HG02678 (cell line): ENCODE measurements around the gene RIIAD1.

Experiments used
- ATAC-seq: cut with Tn5 transposase; IDR thresholded peaks from one replicate; pipeline ENCODE4 v1.9.1; 2021; ENCODE audit warnings: mild to moderate bottlenecking, moderate library complexity; ENCODE audit not compliant: unreplicated experiment

RIIAD1 gene

GRCh38 chr1:151710187-151710840 lies 11.0 kb upstream of the RIIAD1 start:
- ATAC-seq = no peak

DNA sequence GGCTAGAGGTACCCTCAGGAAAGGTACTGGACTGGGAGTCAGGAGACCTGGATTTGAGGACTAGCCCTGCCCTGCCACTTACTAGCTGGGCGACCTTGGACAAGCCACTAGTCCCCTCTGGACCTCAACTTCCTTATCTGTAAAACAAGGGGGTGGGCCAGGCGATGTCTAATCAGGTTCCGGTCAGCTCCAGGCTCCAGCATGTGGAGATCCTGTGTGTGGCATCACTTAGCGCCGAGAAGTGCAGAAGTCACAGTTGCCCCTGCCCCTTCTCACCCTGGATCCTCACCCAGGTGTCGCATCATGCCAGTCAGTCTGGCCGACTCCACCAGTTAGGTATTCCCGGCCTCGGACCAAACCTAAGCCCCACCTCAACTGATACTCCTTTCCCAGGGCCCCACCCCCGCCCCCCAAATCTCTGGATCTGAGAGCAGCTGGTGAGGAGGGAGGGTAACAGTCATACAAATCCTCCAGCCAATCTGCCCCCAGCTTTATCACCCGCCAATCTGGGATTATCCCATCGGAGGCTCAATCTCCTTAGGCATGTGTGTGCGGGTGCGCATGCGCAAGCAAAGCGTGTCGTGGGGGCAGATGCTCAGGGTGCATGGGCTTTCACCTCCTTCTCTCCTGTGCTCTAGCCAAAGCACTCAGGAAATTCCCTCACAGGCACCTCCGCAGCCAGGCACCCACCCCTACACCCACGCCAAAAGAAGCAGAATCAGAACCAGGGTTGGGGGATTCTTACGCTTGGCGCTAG lies 10.1 kb upstream of the RIIAD1 start:
- ATAC-seq = no peak

DNA sequence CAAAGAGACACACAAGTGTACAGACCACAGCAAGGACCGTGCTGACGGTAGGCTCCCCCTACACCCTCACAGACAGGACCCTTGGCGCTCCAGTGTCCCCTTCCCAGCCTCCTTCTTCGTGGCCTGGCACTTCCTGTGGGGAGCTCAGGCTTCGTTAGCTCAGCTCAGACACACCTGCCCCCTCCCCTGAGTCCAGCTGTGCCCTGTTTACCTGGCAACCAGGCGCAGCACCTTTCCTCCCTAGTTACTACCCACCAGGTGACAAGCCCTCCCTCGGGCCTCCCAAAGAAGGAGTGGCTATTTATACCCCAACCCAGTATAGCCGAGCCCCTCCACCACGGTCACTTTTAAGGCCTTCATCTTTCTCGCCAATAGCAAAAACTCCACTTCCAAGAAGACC lies 9.4 kb upstream of the RIIAD1 start:
- ATAC-seq = no peak

GRCh38 chr1:151713044-151713443 lies 8.3 kb upstream of the RIIAD1 start:
- no peak for ATAC-seq

DNA sequence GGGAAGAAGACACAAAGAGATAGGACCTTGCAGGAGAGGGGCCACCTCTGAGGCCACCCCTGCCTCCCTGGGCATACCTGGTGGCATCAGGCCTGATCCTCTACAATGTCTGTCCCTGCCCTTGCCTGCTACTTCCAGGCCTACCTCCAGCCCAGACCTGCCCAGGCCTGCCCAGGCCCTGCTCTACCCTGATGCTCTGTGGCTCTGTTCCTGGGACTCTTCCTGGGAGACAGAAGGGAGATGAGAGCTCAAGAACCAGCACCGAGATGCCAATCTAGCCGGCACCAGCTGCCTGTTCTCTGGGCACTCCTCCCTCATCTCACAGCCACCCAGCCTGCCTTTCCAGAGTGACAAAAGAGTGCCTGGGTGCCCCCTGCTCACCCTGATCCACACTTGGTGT lies 7.4 kb upstream of the RIIAD1 start:
- ATAC-seq = no peak

DNA sequence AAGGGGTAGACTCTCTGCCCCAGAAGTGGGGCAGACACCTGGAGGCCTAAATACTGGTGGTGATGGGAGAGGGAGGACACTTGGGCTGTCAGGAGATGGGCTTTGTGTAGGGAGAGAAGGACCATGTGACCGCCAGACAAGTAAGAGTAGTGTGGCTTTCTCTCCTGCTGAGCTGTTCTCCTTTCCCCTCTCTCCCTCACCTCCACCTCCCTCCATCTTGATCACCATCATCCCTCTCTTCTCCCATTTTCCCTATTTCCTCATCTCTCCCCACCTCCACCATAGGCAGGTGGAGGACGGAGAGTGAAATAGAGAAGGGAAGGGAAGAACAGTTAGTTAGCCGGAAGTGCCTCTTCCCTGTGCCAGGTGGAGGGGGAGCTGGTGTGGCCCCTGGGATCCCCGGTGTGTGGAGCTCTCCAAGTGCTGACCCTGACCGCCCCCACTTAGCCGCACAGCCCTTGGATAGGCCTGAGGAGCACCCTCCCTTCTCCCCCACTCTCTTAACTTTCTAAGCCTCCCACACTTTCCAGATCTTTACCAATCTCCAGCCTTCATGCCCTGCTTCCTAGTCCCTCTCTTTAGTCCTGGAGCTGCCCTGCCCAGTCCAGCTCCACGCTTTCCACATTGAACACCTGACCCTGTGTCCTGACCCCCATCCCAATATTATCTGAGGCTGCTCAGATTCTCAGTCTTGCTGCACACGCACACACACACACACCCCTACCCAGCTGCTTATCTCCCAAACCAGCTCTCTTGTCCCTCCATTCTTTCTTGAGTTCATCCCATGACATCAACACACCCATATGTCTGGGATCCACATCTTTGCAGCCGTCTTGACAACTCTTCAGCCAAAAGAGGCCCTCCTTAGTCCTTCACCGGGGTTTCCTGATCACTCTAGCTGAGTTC lies 6.2 kb upstream of the RIIAD1 start:
- ATAC-seq = no peak

GRCh38 chr1:151715726-151716404 lies 5.5 kb upstream of the RIIAD1 start:
- ATAC-seq = no peak

DNA sequence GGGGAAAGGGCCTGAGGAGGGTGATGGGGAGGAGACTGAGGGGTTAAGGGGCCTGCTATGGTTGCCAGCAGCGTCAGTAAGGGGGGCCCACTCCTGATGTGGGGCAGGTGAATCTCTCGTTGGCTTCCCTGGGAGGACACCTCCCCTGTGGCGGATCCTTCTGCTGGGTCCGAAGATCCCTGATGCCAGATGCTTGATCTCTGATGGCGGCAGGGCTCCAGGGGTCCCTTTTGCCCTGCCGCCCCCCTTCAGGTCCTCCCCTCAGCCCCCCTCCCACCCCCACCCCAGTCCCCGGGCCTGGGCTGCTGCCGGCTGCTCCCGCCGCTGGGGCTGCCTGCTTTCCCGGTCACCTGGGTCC lies 4.9 kb upstream of the RIIAD1 start:
- ATAC-seq = no peak

- no peak for ATAC-seq
These were observed 4.3 kb upstream of the RIIAD1 start, which contains the start of gene CELF3 for GRCh38 chr1:151716771-151717631. TSS of gene CELF3 (minus strand) at chr1:151716803. CDS start at chr1:151716020, 783 bp downstream.

- ATAC-seq = no peak
These were observed 3.3 kb upstream of the RIIAD1 start for GRCh38 chr1:151718011-151718431.

DNA sequence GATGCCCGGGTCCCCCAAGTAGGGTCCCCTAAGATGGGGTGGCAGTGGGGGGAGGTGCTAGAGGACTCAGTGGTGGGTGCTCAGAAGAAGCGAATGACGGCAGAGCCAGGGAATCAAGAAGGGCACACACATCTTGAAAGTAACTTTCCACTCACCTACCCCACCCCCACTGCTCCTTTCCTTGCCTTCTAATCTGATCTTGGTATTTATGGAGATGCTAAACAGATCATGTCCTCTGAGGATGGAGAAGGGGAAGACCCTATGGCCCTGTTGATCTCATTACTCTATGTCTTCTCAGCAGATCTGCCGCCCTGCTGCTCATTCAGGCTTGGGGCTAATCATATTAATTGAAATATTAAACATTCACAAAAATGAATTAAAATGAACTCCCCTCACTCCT lies 2.7 kb upstream of the RIIAD1 start:
- ATAC-seq = no peak

- no peak for ATAC-seq
These were observed 1.2 kb upstream of the RIIAD1 start for GRCh38 chr1:151720125-151720524.

DNA sequence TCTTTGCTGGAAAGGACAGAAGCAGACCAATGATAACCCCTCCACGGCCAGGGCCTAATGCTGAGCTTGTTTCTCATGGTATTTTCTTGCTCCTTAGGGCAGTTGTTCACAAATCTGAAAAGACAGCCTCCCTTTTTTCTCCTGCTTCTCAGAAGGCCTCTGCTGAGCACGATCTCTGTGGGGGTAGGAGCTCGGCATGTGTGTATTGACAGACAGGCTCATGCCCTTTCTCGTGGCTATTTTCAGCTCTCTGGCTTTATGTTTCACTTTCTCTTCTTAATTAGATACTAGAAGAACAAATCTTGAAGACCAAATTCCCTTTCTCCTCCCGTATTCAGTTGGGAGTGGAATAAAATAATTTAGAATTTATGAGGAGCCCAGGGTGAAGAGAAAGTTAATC lies 768 bp upstream of the RIIAD1 start:
- ATAC-seq = peak; percentile 52

- no peak for ATAC-seq
These were observed 627 bp downstream of the RIIAD1 start for GRCh38 chr1:151721788-151722510.

DNA sequence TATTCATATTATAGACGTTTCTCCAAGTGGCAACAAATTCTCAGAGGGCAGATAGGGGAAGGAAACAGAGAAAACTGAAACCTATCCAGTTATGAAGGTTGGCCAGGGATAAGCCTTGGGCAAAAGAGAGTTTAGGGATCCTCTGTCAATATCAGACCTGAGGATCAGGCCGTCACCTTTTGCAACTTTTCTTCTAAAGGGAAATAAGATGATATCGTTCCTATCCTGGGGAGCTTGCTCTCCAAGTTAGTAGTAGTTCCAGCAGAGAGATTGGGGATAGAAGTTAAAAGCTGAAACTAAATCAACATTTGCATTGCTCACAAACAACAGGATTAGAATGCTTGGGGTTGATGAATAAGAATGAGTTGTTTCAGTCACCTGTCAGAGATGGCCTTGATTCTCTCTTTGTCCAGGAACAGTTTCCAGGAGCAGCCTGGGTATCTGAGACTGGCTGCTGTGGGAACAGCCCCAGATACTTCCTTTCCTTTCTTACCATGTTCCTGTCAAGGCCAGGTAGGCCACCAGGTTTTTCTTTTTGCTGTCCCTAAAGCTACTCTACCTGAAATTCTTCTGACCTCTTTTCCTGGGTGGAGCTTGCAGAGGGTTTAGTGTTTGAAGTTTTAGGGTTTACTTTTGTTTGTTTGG lies 2.5 kb downstream of the RIIAD1 start:
- ATAC-seq = no peak

- no peak for ATAC-seq
These were observed 7.1 kb downstream of the RIIAD1 start for GRCh38 chr1:151728151-151729054.

GRCh38 chr1:151729157-151729965 lies 8.0 kb downstream of the RIIAD1 start:
- ATAC-seq = no peak
